H1 (cell line): Measurements from ENCODE around the gene OR6K6. TPM values are rescaled to one million over a fixed set of nuclear protein-coding genes. Genes with fewer than 3 reads are reported as not detected.

Experiments used
- CTCF ChIA-PET: fragments of 300-600 bp; sonication (Branson Sonifier 250); formaldehyde crosslinking; loops from one replicate; lab custom pipeline; 2021; ENCODE audit not compliant: partially characterized antibody; lab: Charles Lee
- POLR2A ChIA-PET: fragments of 300-600 bp; sonication (Branson Sonifier 250); formaldehyde crosslinking; loops from one replicate; lab custom pipeline; 2021; ENCODE audit warnings: inconsistent platforms; ENCODE audit not compliant: partially characterized antibody; lab: Charles Lee
- DNase-seq, 2 experiments: peaks; one replicate each; pipeline versions ENCODE4 v3.0.0 to v3.0.0-alpha.2; 2010 to 2022; ENCODE audit warnings: low spot score in 2 of 2, low read depth in 1 of 2, mixed read lengths in 1 of 2
- FAIRE-seq: peaks from 2 replicates; lab custom pipeline; 2011; peaks lifted over from hg19 to GRCh38; lab: Jason Lieb, UNC
- H2AFZ ChIP-seq: 2 replicates; pipeline ENCODE4 v1.8.1; 2012; ENCODE audit warnings: low read length, inconsistent platforms
- H2AK5ac ChIP-seq: 2 replicates; pipeline ENCODE4 v1.6.1; 2013; ENCODE audit warnings: low read depth, low read length
- H2BK120ac ChIP-seq: replicated peaks from 2 replicates; pipeline ENCODE3; 2013; ENCODE audit warnings: low read depth, low read length, inconsistent platforms
- H2BK12ac ChIP-seq: 2 replicates; pipeline ENCODE4 v1.6.1; 2013; ENCODE audit warnings: low read depth, low read length
- H2BK15ac ChIP-seq: 2 replicates; pipeline ENCODE4 v1.6.1; 2013; ENCODE audit warnings: low read length
- H2BK20ac ChIP-seq: 2 replicates; pipeline ENCODE4 v1.6.1; 2013; ENCODE audit warnings: low read length
- H2BK5ac ChIP-seq: 2 replicates; pipeline ENCODE4 v1.6.1; 2013; ENCODE audit warnings: low read depth, low read length
- H3K14ac ChIP-seq: 2 replicates; pipeline ENCODE4 v1.6.1; 2013; ENCODE audit warnings: inconsistent platforms; ENCODE audit not compliant: insufficient read length
- H3K18ac ChIP-seq: 2 replicates; pipeline ENCODE4 v1.6.1; 2013; ENCODE audit warnings: low read length; ENCODE audit errors: extremely low read depth
- H3K23ac ChIP-seq: 2 replicates; pipeline ENCODE4 v1.6.1; 2013; ENCODE audit warnings: inconsistent platforms; ENCODE audit not compliant: insufficient read length
- H3K23me2 ChIP-seq: 2 replicates; pipeline ENCODE4 v1.6.1; 2013; ENCODE audit warnings: low read depth, low read length
- H3K27ac ChIP-seq: 2 replicates; pipeline ENCODE4 v1.6.1; 2011; ENCODE audit warnings: low read depth, low read length, inconsistent platforms
- H3K27me3 ChIP-seq, 4 experiments: replicated peaks in 1 of 4; 1 replicate in 1 of 4; 2 replicates in 3 of 4; pipeline versions ENCODE4 v1.6.1 to v1.8.1; 2011 to 2013; ENCODE audit warnings: low read length in 3 of 4, mild to moderate bottlenecking in 3 of 4, inconsistent platforms in 2 of 4, mixed read lengths in 2 of 4, moderate library complexity in 1 of 4; ENCODE audit not compliant: control insufficient read depth in 3 of 4, insufficient read depth in 3 of 4; ENCODE audit errors: extremely low read depth in 1 of 4
- H3K36me3 ChIP-seq, 4 experiments: 2 replicates each; pipeline versions ENCODE4 v1.6.1 to v1.8.1; 2011 to 2013; ENCODE audit warnings: mild to moderate bottlenecking in 4 of 4, low read length in 3 of 4, moderate library complexity in 2 of 4, control low read depth in 1 of 4, inconsistent platforms in 1 of 4; ENCODE audit not compliant: insufficient read depth in 4 of 4, control insufficient read depth in 2 of 4
- H3K4ac ChIP-seq: replicated peaks from 2 replicates; pipeline ENCODE3; 2013; ENCODE audit warnings: low read length, low read depth, mixed read lengths, inconsistent platforms; ENCODE audit not compliant: insufficient read length
- H3K4me1 ChIP-seq, 4 experiments: replicated peaks in 1 of 4; 1 replicate in 1 of 4; 2 replicates in 3 of 4; pipeline versions ENCODE4 v1.6.1 to v1.8.1; 2011 to 2013; ENCODE audit warnings: low read length in 3 of 4, inconsistent platforms in 2 of 4, mixed read lengths in 1 of 4; ENCODE audit not compliant: insufficient read depth in 4 of 4, control insufficient read depth in 3 of 4
- H3K4me2 ChIP-seq, 2 experiments: 2 replicates each; pipeline versions ENCODE4 v1.6.1 to v1.8.1; 2011 to 2013; ENCODE audit warnings: low read depth in 2 of 2, low read length in 2 of 2, control low read depth in 1 of 2, inconsistent platforms in 1 of 2, mild to moderate bottlenecking in 1 of 2; ENCODE audit not compliant: insufficient read depth in 1 of 2
- H3K4me3 ChIP-seq, 4 experiments: fragments of 200-600, 300-600 bp in 1 of 4; sonication (generic), shearing (Covaris generic), sonication (Bioruptor Twin) in 1 of 4; 2 replicates each; pipeline versions ENCODE4 v1.5.1 to v1.8.1; 2011 to 2016; ENCODE audit warnings: low read length in 4 of 4, low read depth in 3 of 4, control low read depth in 2 of 4, inconsistent platforms in 2 of 4, mild to moderate bottlenecking in 2 of 4, mixed read lengths in 1 of 4, moderate library complexity in 1 of 4; ENCODE audit not compliant: insufficient read depth in 2 of 4; ENCODE audit errors: extremely low read depth in 1 of 4
- H3K56ac ChIP-seq: replicated peaks from 2 replicates; pipeline ENCODE3; 2013; ENCODE audit warnings: low read depth, mild to moderate bottlenecking, mixed read lengths, low read length, inconsistent platforms; ENCODE audit not compliant: insufficient read length
- H3K79me1 ChIP-seq: 2 replicates; pipeline ENCODE4 v1.6.1; 2013; ENCODE audit warnings: low read depth, low read length, control low read depth
- H3K79me2 ChIP-seq, 2 experiments: 2 replicates each; pipeline versions ENCODE4 v1.6.1 to v1.8.1; 2012 to 2013; ENCODE audit warnings: low read length in 2 of 2, mild to moderate bottlenecking in 2 of 2, inconsistent platforms in 1 of 2; ENCODE audit not compliant: insufficient read depth in 2 of 2, control insufficient read depth in 1 of 2
- H3K9ac ChIP-seq, 4 experiments: replicated peaks in 1 of 4; 1 replicate in 1 of 4; 2 replicates in 3 of 4; pipeline versions ENCODE4 v1.6.1 to v1.8.1; 2011 to 2013; ENCODE audit warnings: low read depth in 3 of 4, low read length in 3 of 4, control low read depth in 2 of 4, mild to moderate bottlenecking in 2 of 4, moderate library complexity in 2 of 4, inconsistent platforms in 1 of 4; ENCODE audit errors: extremely low read depth in 1 of 4
- H3K9me3 ChIP-seq, 2 experiments: 2 replicates each; pipeline versions ENCODE4 v1.6.1 to v1.8.1; 2012 to 2013; ENCODE audit warnings: mild to moderate bottlenecking in 2 of 2, moderate library complexity in 2 of 2, control low read depth in 1 of 2, inconsistent platforms in 1 of 2, low read depth in 1 of 2, low read length in 1 of 2, mixed read lengths in 1 of 2; ENCODE audit not compliant: insufficient read depth in 2 of 2
- H4K20me1 ChIP-seq, 2 experiments: replicated peaks in 1 of 2; 2 replicates each; pipeline versions ENCODE3 to v1.8.1; 2011 to 2013; ENCODE audit warnings: inconsistent platforms in 2 of 2, low read length in 2 of 2, mild to moderate bottlenecking in 1 of 2; ENCODE audit not compliant: insufficient read depth in 2 of 2, control insufficient read depth in 1 of 2
- H4K5ac ChIP-seq: 2 replicates; pipeline ENCODE4 v1.6.1; 2013; ENCODE audit warnings: low read length, low read depth, mixed read lengths, inconsistent platforms; ENCODE audit not compliant: insufficient read length
- H4K8ac ChIP-seq: 2 replicates; pipeline ENCODE4 v1.8.0; 2013; ENCODE audit warnings: mild to moderate bottlenecking, moderate library complexity, low read length, inconsistent platforms; ENCODE audit not compliant: insufficient read depth; ENCODE audit errors: extremely low read depth
- H4K91ac ChIP-seq: replicated peaks from 2 replicates; pipeline ENCODE3; 2013; ENCODE audit warnings: low read length, mixed read lengths, inconsistent platforms; ENCODE audit not compliant: insufficient read length
- CBX8 ChIP-seq: fragments of 300-800, 300-1000 bp; sonication (generic); IDR thresholded peaks from 2 replicates; pipeline ENCODE4 v1.7.1; 2016; ENCODE audit warnings: low read depth, low read length, borderline replicate concordance
- NRF1 ChIP-seq: IDR thresholded peaks from 2 replicates; pipeline ENCODE4 v1.6.1; 2011; ENCODE audit warnings: mild to moderate bottlenecking, low read depth, low read length, improper control_type of control experiment
- RNF2 ChIP-seq: fragments of 200-900, 300-1000 bp; sonication (generic); IDR thresholded peaks from 2 replicates; pipeline ENCODE4 v1.7.1; 2016; ENCODE audit warnings: borderline replicate concordance, low read depth, mild to moderate bottlenecking, antibody characterized with exemption, low read length; ENCODE audit not compliant: poor library complexity, severe bottlenecking; ENCODE audit errors: missing control alignments
- RXRA ChIP-seq: IDR thresholded peaks from 2 replicates; pipeline ENCODE4 v1.6.1; 2011; ENCODE audit warnings: low read depth, mild to moderate bottlenecking, low read length, moderate library complexity; ENCODE audit not compliant: insufficient read depth
- SIX5 ChIP-seq: IDR thresholded peaks from 2 replicates; pipeline ENCODE4 v1.6.1; 2011; ENCODE audit warnings: mild to moderate bottlenecking, low read depth, low read length
- SP1 ChIP-seq: IDR thresholded peaks from 2 replicates; pipeline ENCODE4 v1.6.1; 2011; ENCODE audit warnings: low read depth, low read length
- SRF ChIP-seq: IDR thresholded peaks from 2 replicates; pipeline ENCODE4 v1.6.1; 2011; ENCODE audit warnings: mild to moderate bottlenecking, low read depth, low read length, moderate library complexity
- TAF1 ChIP-seq: IDR thresholded peaks from 2 replicates; pipeline ENCODE4 v1.6.1; 2011; ENCODE audit warnings: mild to moderate bottlenecking, low read depth, low read length
- TAF7 ChIP-seq: optimal IDR thresholded peaks from 2 replicates; pipeline ENCODE3; 2011; ENCODE audit warnings: low read depth, mild to moderate bottlenecking, inconsistent platforms, low read length, moderate library complexity, borderline replicate concordance
- ZNF274 ChIP-seq: IDR thresholded peaks from 2 replicates; pipeline ENCODE4 v1.7.0; 2012; ENCODE audit warnings: low read length, borderline replicate concordance; ENCODE audit errors: extremely low read depth
- WGBS, 2 experiments: shearing (Covaris generic) in 1 of 2; methylation state at CpG; one replicate each; pipeline versions ENCODE4 v1.1.6 to v1.1.7; 2013 to 2015; ENCODE audit warnings: low lambda C conversion rate in 2 of 2, mixed read lengths in 2 of 2, inconsistent platforms in 1 of 2, low coverage in 1 of 2, missing lambda C conversion rate in 1 of 2; ENCODE audit not compliant: insufficient replicate concordance in 2 of 2, insufficient coverage in 1 of 2, insufficient read length in 1 of 2; ENCODE audit errors: extremely low coverage in 1 of 2, missing lambda C conversion rate in 1 of 2; 5-methylcytosine and 5-hydroxymethylcytosine counted together
- polyA plus RNA-seq, 7 experiments: library from polyadenylated mRNA; depleted of rRNA in 3 of 7; stranded (reverse) in 5 of 7; unstranded in 2 of 7; fragments of >200 nt in 5 of 7; fragments of 200-250 nt in 2 of 7; gene quantifications; 1 replicate in 5 of 7; 2 replicates in 1 of 7; 4 replicates in 1 of 7; pipeline versions ENCODE4 v1.2.1 to v1.2.3, GENCODE V29; 2011 to 2013; ENCODE audit warnings: missing spikeins in 2 of 7, mixed read lengths in 2 of 7
- total RNA-seq: library from RNA; stranded (reverse); fragmentation: NEBNext Ultra II Directional; extraction: Animal tissue kit (Norgen Biotek cat#: 25700); gene quantifications from 2 replicates; pipeline ENCODE4 v1.2.1, GENCODE V29; 2021
- TF ChIP-seq, protein P1 (sequence below): IDR thresholded peaks from 2 replicates; pipeline ENCODE4 v1.6.1; 2011; ENCODE audit warnings: low read depth, mild to moderate bottlenecking, low read length; ENCODE audit not compliant: insufficient read depth

Gene OR6K6
- total and polyA plus RNA-seq, 2 of the 8 experiments (the other 6 are each of a cell fraction or from before 2014, with no cell fraction given) = not detected

DNA sequence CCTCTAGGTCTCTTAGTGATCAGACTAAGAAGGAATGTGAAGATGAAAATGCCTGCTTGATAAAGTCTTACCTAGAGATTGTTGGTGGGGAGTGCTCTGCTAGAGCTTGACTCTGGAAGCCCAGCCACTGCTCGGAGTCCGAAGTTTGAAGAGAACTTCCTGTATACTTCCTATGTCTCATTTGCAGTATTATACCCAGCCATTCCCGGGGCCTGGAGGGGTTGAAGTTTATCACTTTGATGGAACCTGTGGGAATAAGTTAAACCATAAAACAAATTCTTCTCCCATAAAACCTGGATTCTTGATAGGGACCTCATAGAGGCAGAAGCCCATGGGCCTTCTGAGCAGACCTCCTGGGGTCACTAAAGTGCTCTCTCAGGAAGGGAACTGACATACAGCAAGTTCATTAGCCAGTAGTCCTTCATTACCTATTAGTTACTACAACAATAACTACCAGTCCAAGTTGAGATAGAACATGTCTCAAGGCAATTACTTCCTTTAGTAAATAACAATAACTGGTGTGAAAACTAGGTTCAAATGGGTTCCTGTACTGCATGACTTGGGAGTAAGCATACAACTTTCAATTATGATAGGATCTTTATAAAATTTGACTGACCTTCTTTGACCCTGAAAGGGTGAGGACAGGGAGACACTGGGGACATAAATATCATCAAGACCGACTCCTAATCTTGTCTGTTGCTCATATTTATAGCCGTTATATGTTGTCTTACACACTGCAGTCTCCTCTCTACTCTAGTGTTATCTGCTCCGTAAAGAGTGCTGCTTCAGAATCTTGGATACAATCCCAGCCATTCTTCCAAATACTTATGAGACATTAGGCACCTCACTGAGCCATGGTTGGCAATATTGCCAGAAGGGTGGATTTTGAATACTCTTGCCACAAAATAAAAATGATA lies 17.7 kb downstream of the OR6K6 start, which contains the start of gene OR6N1:
OR6N1 (minus strand) TSS at position 246 of the 917 bp plus-strand sequence. CDS start 5,513 bp downstream, outside the sequence.
- POLR2A ChIA-PET = no interaction called here
- no peak within 1 kb of the TSS for H2BK120ac ChIP-seq
- no peak within 1 kb of the TSS for H2AFZ ChIP-seq
- H3K79me1 ChIP-seq = no peaks in the 10 kb centered on the region
- DNase-seq (no peak), FAIRE-seq (no peak)
- no peak within 1 kb of the TSS for H2BK5ac ChIP-seq
- H3K18ac ChIP-seq = no peak within 1 kb of the TSS
- H3K79me2 ChIP-seq = no peaks in the 10 kb centered on the region
- H3K9ac ChIP-seq = no peak within 1 kb of the TSS
- no peak within 1 kb of the TSS for H2AK5ac ChIP-seq
- no peak within 1 kb of the TSS for H4K8ac ChIP-seq
- no peak within 1 kb of the TSS for H2BK12ac ChIP-seq
- no peak within 1 kb of the TSS for H3K4me3 ChIP-seq
- H3K56ac ChIP-seq = no peak within 1 kb of the TSS
- no peak within 1 kb of the TSS for H3K4ac ChIP-seq
- no peaks in the 10 kb centered on the region for H4K20me1 ChIP-seq
- H3K14ac ChIP-seq = no peak within 1 kb of the TSS
- no peaks in the 10 kb centered on the region for H3K27me3 ChIP-seq
- H3K4me1 ChIP-seq = no peaks in the 10 kb centered on the region
- H3K27ac ChIP-seq = no peak within 1 kb of the TSS
- WGBS, 2 experiments = 86% methylated on average over 6 of the region's 6 CpGs; no CpG with 5 or more reads in 1 of the 2 experiments
- no peak within 1 kb of the TSS for H2BK15ac ChIP-seq
- H4K5ac ChIP-seq = no peak within 1 kb of the TSS
- H3K36me3 ChIP-seq = no peaks in the 10 kb centered on the region
- CTCF ChIA-PET = no interaction called here
- no peaks in the 10 kb centered on the region; the same call in 1 of the 2 replicates for H3K23me2 ChIP-seq
- H4K91ac ChIP-seq = no peak within 1 kb of the TSS
- H2BK20ac ChIP-seq = no peak within 1 kb of the TSS
- H3K23ac ChIP-seq = no peak within 1 kb of the TSS
- H3K9me3 ChIP-seq = no peaks in the 10 kb centered on the region
- no peak within 1 kb of the TSS for H3K4me2 ChIP-seq
- TF ChIP-seq RNF2 (no peak), SRF (no peak), TAF7 (no peak), ZNF274 (no peak), CBX8 (no peak), SP1 (no peak), NRF1 (no peak), TAF1 (no peak), SIX5 (no peak), RXRA (no peak)
- TF ChIP-seq, protein P1, sequence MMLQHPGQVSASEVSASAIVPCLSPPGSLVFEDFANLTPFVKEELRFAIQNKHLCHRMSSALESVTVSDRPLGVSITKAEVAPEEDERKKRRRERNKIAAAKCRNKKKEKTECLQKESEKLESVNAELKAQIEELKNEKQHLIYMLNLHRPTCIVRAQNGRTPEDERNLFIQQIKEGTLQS = no peak
